ENCODE results near the gene INPP5D. TPM values are rescaled to one million over a fixed set of nuclear protein-coding genes. Genes with fewer than 3 reads are reported as not detected.

Gene INPP5D
- total RNA-seq, 1 experiment from 2014 or later, result 17.2 TPM

GRCh38 chr2:233039846-233040530 is 20.2 kb upstream of the INPP5D start (continued):
- TF ChIP-seq, protein P1, sequence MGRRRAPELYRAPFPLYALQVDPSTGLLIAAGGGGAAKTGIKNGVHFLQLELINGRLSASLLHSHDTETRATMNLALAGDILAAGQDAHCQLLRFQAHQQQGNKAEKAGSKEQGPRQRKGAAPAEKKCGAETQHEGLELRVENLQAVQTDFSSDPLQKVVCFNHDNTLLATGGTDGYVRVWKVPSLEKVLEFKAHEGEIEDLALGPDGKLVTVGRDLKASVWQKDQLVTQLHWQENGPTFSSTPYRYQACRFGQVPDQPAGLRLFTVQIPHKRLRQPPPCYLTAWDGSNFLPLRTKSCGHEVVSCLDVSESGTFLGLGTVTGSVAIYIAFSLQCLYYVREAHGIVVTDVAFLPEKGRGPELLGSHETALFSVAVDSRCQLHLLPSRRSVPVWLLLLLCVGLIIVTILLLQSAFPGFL (CRISPR knock-in tag; IDR thresholded peaks at IDR 0.05; ENCODE audit: borderline replicate concordance), result no peak
- TF ChIP-seq E2F5 (CRISPR knock-in tag; IDR thresholded peaks at IDR 0.05) (no peak), HMGXB4 (CRISPR knock-in tag; IDR thresholded peaks at IDR 0.05) (no peak)

GRCh38 chr2:233040571-233040970 is 19.6 kb upstream of the INPP5D start:
- no peaks in the 10 kb centered on the region for H3K36me3 Mint-ChIP-seq
- no peak for DNase-seq (ENCODE audit: low spot score)

More at GRCh38 chr2:233040571-233040970, 19.6 kb upstream of the INPP5D start:
- Mint-ChIP-seq H3K27me3 (ENCODE audit: low read depth) (no peaks in the 10 kb centered on the region), H3K4me1 (no peaks in the 10 kb centered on the region), H3K4me3 (no peak overlapping the region), H3K9me3 (no peaks in the 10 kb centered on the region), H3K27ac (no peak overlapping the region)
- TF ChIP-seq ZBTB21 (CRISPR knock-in tag; IDR thresholded peaks at IDR 0.05; ENCODE audit: borderline replicate concordance) (no peak), IRF2 (CRISPR knock-in tag; IDR thresholded peaks at IDR 0.05; ENCODE audit: borderline replicate concordance, low read depth) (no peak), TP53 (CRISPR knock-in tag; IDR thresholded peaks at IDR 0.05) (no peak), KAT7 (CRISPR knock-in tag; IDR thresholded peaks at IDR 0.05; ENCODE audit: borderline replicate concordance) (no peak), ESRRA (CRISPR knock-in tag; IDR thresholded peaks at IDR 0.05; ENCODE audit: borderline replicate concordance) (no peak), ZNF423 (CRISPR knock-in tag; IDR thresholded peaks at IDR 0.05) (no peak), NFE2L1 (CRISPR knock-in tag; IDR thresholded peaks at IDR 0.05) (no peak), SMAD3 (CRISPR knock-in tag; IDR thresholded peaks at IDR 0.05; ENCODE audit: borderline replicate concordance) (no peak), HMGXB4 (CRISPR knock-in tag; IDR thresholded peaks at IDR 0.05) (no peak), CBFB (CRISPR knock-in tag; IDR thresholded peaks at IDR 0.05; ENCODE audit: low read depth) (no peak), SP1 (CRISPR knock-in tag; conservative IDR thresholded peaks at IDR 0.05) (no peak), ZNF317 (CRISPR knock-in tag; IDR thresholded peaks at IDR 0.05; ENCODE audit: borderline replicate concordance, low read depth) (no peak), NR2C2 (CRISPR knock-in tag; IDR thresholded peaks at IDR 0.05) (no peak), CREB1 (CRISPR knock-in tag; IDR thresholded peaks at IDR 0.05) (no peak), ZNF121 (CRISPR knock-in tag; IDR thresholded peaks at IDR 0.05) (no peak)
- TF ChIP-seq, protein P2, sequence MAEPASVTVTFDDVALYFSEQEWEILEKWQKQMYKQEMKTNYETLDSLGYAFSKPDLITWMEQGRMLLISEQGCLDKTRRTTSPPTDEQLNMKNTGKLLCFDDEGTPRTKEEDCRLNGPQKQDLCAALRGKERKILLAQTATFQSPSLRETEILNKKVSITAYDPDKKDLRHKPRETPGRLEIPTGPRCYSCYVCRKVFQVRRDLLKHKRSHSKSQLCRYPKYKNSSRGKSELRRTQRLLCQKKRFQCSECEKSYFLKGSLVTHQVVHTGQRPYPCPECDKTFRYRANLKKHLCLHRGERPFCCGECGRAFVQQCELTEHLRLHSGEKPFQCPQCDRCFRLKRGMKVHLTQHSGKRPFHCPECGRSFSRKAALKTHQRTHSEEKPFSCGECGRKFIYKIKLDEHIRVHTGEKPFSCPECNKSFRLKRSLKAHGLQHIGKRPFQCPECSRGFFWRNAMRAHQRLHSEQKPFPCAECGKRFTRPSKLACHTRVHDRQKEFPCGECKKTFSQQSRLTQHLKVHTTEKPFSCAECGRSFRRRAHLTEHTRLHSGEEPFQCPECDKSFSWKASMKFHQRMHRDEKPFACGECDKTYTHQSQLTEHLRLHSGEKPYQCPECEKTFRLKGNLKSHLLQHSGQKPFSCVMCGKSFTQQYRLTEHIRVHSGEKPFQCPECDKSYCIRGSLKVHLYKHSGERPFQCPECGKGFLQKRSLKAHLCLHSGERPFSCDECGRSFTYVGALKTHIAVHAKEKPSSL (CRISPR knock-in tag; conservative IDR thresholded peaks at IDR 0.05), result no peak
- TF ChIP-seq, protein P3, sequence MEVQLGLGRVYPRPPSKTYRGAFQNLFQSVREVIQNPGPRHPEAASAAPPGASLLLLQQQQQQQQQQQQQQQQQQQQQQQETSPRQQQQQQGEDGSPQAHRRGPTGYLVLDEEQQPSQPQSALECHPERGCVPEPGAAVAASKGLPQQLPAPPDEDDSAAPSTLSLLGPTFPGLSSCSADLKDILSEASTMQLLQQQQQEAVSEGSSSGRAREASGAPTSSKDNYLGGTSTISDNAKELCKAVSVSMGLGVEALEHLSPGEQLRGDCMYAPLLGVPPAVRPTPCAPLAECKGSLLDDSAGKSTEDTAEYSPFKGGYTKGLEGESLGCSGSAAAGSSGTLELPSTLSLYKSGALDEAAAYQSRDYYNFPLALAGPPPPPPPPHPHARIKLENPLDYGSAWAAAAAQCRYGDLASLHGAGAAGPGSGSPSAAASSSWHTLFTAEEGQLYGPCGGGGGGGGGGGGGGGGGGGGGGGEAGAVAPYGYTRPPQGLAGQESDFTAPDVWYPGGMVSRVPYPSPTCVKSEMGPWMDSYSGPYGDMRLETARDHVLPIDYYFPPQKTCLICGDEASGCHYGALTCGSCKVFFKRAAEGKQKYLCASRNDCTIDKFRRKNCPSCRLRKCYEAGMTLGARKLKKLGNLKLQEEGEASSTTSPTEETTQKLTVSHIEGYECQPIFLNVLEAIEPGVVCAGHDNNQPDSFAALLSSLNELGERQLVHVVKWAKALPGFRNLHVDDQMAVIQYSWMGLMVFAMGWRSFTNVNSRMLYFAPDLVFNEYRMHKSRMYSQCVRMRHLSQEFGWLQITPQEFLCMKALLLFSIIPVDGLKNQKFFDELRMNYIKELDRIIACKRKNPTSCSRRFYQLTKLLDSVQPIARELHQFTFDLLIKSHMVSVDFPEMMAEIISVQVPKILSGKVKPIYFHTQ (CRISPR knock-in tag; IDR thresholded peaks at IDR 0.05), result no peak
- POLR2A ChIA-PET, result no interaction called here
- CTCF ChIA-PET, result interaction anchor here (0.6 to 1.1 kb wide), 3 partner anchors 10 to 181 kb away, joined by 4 to 5 read pairs (median 5); no protein-coding TSS in a partner anchor
- ATAC-seq, result no peak

Measured in WTC11 (cell line).